Measurements from ENCODE around the gene SUPT7L. TPM values are rescaled to one million over a fixed set of nuclear protein-coding genes. Genes with fewer than 3 reads are reported as not detected.
"Not testable (repeated sequence)": the region's sequence is repeated elsewhere in the genome, so short reads cannot be mapped to it uniquely, and the experiment has no call there.

The SUPT7L gene
- total RNA-seq, 2 experiments from 2014 or later: 26.2 to 26.6 TPM

DNA sequence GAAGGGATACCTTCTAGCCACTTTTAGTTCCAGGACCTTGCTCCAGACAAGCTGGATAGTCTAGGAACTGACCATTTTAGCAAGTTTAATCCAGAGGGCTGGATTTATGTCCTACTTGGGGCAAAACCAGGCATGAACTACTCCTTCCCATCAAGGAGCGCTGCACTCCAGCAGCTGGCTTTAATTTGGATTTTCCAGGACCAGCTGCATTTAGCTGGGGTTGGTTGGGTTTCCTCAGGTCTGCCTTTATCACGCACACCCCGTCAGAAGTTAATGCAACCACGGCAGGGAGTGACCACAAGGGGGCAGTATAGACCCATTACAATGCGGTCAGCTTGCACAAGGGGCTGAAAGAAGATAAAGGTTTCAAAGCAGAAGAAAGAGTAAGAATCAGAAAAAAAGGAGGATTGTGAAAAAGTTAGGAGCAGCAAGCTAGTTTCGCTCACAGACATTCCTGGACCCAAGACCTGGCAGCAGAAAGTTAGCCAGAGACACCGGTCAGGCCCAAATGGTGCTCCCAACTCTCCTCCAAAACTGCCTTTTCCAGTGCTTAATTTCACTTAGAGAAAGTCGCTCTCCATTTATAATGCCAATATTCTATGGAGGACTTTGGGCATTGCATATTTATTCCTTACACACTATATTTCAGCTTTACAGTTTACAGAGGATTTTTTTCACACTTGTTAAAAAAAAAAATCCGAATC is 40.4 kb upstream of the SUPT7L start:
- Mint-ChIP-seq H3K27ac (no peak overlapping the region), H3K4me1 (peaks cover 6% of the 10 kb centered on the region), H3K4me3 (no peak overlapping the region), H3K9me3 (no peaks in the 10 kb centered on the region), H3K36me3 (no peaks in the 10 kb centered on the region), H3K27me3 (no peaks in the 10 kb centered on the region)
- peak; percentile 75 for DNase-seq

DNA sequence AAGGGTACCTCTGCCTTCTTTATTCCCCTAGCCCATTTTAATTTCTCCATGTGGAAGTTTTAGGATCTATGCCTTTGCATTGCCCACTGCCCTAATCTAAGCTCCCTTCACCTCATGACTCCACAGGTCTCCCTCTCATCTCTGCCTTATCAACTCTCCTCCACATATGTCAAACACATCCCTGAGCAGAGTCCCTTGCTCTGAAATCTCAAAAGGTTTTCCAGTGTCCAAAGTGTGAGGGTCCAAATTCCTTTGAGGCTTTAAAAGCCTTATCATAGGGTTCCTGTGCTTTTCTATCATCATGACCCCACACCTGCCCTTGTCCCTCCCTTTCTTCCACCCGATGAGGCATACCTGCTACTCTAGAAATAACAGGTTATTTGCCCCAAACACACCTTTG is 38.9 kb upstream of the SUPT7L start:
- DNase-seq: no peak
- Mint-ChIP-seq H3K27me3 (no peaks in the 10 kb centered on the region), H3K4me1 (peaks cover 10% of the 10 kb centered on the region), H3K27ac (no peak overlapping the region), H3K4me3 (no peak overlapping the region), H3K36me3 (peaks cover 3% of the 10 kb centered on the region), H3K9me3 (no peaks in the 10 kb centered on the region)

DNA sequence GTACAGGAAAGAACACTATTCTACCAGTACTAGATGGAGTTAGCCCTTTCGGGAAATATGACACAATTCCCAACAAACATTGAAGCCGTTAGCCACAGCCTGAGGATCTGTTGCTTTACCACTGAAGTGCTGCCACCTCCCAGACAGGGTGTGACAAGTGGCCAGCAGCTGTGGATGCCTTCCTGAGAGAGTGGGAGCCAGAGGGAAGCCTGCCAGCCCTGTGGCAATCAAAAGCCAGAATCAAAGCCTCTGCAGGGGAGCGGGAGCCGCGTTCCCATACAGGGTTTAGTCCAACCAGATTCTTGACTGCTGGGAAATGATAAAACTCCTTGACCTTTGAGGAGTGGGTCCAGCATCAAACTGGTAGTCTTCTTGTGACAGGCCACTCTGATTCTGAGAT is 38.3 kb upstream of the SUPT7L start:
- Mint-ChIP-seq H3K27ac (no peak overlapping the region), H3K27me3 (no peaks in the 10 kb centered on the region), H3K4me1 (peaks cover 10% of the 10 kb centered on the region), H3K9me3 (no peaks in the 10 kb centered on the region), H3K36me3 (peaks cover 3% of the 10 kb centered on the region), H3K4me3 (no peak overlapping the region)
- DNase-seq: no peak

DNA sequence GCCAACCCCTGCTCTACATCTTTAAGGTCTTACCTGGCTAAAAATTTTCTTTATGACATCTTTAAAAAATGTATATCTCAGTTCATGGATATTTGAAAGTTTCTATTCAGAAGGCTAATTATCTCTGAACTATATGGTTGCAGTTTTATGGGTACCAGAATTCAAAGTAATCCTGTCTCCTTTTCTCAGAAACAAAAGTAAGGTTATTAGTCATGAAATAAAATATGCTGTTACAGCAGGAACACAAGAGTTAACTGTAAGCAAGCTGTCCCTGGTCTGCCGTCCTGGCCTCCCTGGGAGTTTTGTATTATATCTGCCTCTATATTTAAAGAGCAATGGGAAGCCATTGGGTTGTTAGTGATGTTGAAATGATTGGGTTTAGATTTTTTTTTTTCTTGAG is 34.2 kb upstream of the SUPT7L start:
- Mint-ChIP-seq H3K27me3 (no peaks in the 10 kb centered on the region), H3K27ac (no peak overlapping the region), H3K36me3 (peaks cover 8% of the 10 kb centered on the region), H3K4me1 (peaks cover 3% of the 10 kb centered on the region), H3K4me3 (no peak overlapping the region), H3K9me3 (no peaks in the 10 kb centered on the region)
- no peak for DNase-seq

DNA sequence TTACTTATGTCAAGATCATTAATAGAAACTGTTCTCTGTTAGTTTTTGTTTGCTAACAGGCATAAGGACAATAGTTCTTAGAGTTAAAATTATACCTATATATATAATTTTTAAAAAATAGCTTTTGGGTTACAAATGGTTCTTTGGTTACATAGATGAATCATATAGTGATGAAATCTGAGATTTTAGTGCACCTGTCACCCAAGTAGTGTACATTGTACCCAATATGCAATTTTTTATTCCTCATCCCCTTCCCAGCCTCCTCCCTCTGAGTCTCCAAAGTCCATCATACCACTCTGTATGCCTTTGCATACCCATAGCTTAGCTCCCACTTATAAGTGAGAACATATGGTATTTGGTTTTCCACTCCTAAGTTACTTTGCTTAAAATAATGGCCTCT is 26.6 kb upstream of the SUPT7L start:
- Mint-ChIP-seq H3K4me1 (peaks cover 4% of the 10 kb centered on the region), H3K27me3 (no peaks in the 10 kb centered on the region), H3K4me3 (no peak overlapping the region), H3K27ac (no peak overlapping the region), H3K36me3 (peaks cover 3% of the 10 kb centered on the region), H3K9me3 (no peaks in the 10 kb centered on the region)
- DNase-seq: no peak

DNA sequence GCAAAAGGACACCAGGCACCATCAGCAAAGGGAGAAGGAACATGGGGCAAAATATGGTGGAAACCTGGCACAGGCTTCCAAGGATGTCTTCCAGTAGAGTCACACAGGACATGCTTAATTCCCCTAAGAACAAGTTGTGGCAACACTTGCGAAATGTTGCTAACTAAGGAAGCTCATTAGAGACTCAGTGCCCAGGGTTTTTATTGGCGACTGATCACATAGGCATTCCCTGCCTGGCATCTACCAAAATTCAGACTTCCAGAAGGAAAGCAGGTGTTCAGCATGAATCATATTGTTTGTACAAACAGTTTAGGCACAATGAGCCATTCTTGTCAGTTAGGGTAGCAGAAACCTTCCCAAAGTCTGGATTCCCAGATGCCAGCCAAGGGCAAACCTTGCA is 26.0 kb upstream of the SUPT7L start:
- Mint-ChIP-seq H3K4me1 (peaks cover 7% of the 10 kb centered on the region), H3K36me3 (peaks cover 4% of the 10 kb centered on the region), H3K4me3 (no peak overlapping the region), H3K9me3 (no peaks in the 10 kb centered on the region), H3K27ac (no peak overlapping the region), H3K27me3 (no peaks in the 10 kb centered on the region)
- no peak for DNase-seq

DNA sequence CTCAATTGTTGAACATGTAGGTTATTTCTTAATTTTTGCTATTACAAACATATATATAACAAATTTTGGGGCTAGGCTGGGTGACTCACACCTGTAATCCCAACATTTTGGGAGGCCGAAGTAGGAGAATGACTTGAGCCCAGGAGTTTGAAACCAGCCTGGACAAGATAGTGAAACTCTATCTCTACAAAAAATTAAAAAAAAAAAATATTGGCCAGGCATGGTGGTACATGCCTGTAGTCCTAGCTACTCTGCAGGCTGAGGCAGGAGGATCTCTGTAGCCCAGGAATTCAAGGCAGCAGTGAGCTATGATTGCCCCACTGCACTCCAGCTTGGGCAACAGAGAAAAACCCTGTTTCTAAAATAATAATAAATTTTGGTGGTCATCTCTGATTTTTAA is 23.8 kb upstream of the SUPT7L start:
- H3K36me3 Mint-ChIP-seq: peaks cover 12% of the 10 kb centered on the region
- DNase-seq: no peak

DNA sequence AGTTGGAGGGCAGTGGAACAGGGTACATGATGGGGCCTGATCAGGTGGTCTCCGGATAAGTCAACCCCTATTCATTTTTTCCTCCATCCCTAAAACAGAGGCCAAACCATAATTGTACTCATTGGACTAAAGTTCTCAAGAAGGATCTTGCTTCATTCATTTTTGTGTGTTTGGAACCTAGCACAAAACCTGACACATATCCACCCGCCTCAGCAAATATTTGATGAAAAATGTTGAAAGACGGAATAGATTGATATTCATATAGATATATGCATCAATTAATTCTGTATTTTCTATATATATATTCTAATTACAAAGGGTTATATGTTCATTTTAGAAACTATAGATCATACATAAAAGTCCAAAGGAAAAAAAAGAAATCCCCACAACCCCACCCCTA is 22.2 kb upstream of the SUPT7L start:
- H3K9me3 Mint-ChIP-seq: no peaks in the 10 kb centered on the region
- H3K27me3 Mint-ChIP-seq: no peaks in the 10 kb centered on the region
- H3K27ac Mint-ChIP-seq: no peak overlapping the region
- DNase-seq: no peak
- peaks cover 28% of the 10 kb centered on the region for H3K4me1 Mint-ChIP-seq
- no peak overlapping the region for H3K4me3 Mint-ChIP-seq
- H3K36me3 Mint-ChIP-seq: peaks cover 15% of the 10 kb centered on the region

More for the DNA sequence above, 23.8 kb upstream of the SUPT7L start:
- Mint-ChIP-seq H3K27me3 (no peaks in the 10 kb centered on the region), H3K4me1 (peaks cover 20% of the 10 kb centered on the region), H3K9me3 (no peaks in the 10 kb centered on the region), H3K4me3 (no peak overlapping the region), H3K27ac (no peak overlapping the region)

DNA sequence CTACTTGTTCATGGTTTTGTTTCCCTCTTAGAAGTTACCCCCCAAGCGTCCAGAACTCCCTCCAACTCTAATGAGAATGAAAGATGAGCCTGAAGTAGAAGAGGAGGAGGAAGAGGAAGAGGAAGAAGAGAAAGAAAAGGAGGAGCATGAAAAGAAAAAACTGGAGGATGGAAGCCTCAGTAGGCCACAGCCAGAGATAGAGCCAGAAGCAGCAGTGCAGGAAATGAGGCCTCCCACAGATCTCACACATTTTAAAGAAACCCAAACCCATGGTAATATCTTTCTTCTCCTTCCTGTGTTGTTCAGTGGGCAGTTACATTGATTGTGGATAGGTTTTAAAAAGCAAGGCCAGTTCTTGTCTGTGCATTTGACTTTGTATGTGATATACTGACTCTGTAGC is 21.6 kb upstream of the SUPT7L start:
- H3K4me3 Mint-ChIP-seq, DNase-seq, H3K27me3 Mint-ChIP-seq, H3K9me3 Mint-ChIP-seq: not testable (repeated sequence)
- peaks cover 15% of the 10 kb centered on the region for H3K36me3 Mint-ChIP-seq
- H3K27ac Mint-ChIP-seq: peak overlapping the region; percentile 4
- H3K4me1 Mint-ChIP-seq: peaks cover 28% of the 10 kb centered on the region

DNA sequence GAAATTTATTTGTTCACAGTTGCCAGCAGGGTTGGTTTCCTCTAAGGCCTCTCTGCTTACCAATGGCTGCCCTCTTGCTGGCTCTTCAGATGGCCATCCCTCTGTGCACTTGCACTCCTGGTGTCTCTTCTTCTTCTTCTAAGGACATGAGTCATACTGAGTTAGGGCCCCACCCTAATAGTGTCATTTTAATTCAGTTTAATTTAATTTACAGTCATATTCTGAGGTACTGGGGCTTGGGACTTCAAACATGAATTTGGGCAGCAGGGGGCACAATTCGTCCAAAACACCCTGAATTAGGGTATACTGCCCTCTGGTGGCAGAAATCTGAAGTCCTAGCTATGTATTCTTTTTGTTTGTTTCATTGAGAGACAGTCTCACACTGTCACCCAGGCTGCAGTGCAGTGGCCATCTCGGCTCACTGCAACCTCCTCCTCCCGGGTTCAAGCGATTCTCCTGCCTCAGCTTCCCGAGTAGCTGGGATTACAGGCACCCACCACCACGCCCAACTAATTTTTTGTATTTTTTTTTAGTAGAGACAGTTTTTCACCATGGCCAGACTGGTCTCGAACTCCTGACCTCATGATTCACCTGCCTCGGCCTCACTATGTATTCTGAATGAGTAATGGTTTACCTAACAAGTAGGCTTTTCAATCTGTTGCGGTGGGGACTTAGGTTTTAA is 20.1 kb upstream of the SUPT7L start:
- Mint-ChIP-seq H3K9me3 (no peaks in the 10 kb centered on the region), H3K36me3 (peaks cover 15% of the 10 kb centered on the region), H3K4me3 (no peak overlapping the region), H3K4me1 (peaks cover 28% of the 10 kb centered on the region), H3K27ac (peak overlapping the region; percentile 64), H3K27me3 (no peaks in the 10 kb centered on the region)
- DNase-seq: peak; percentile 77

DNA sequence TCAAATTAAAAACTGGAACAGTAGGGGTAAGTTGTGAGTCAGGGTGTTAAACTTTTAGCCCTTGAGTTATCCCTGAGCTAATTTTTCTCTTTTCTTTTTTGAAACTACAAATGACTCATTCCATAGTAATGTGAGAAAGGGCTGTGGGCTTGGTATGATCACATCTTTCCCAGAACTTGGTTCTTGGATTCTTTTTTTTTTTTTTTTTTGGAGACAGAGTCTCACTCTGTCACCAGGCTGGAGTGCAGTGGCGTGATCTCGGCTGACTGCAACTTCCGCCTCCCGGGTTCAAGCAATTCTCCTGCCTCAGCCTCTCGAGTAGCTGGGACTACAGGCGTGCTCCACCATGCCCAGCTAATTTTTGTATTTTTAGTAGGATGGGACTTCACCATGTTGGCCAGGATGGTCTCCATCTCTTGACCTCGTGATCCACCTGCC is 18.9 kb upstream of the SUPT7L start:
- H3K9me3 Mint-ChIP-seq: not testable (repeated sequence)

DNA sequence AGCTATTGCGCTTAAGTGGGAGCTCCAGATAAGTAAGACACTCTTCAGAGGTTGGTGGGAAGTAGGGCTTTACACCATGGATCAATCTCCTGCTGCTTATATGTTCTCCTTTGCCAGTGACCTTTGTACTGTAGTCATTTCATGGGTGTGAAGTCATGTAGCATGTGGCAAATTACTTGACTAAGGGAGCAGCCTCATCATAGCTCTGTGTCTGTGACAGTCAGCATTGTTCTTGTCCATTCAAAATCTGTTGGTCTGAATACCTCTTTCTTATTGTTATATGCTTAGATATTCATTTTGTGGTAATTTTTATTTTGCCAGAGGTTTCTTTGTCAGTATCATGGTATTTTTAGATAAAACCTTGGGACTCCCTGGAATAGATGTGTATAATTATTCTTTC is 18.4 kb upstream of the SUPT7L start:
- H3K27me3 Mint-ChIP-seq: no peaks in the 10 kb centered on the region
- no peak for DNase-seq
- H3K4me3 Mint-ChIP-seq: no peak overlapping the region
- peaks cover 28% of the 10 kb centered on the region for H3K4me1 Mint-ChIP-seq
- no peaks in the 10 kb centered on the region for H3K9me3 Mint-ChIP-seq
- H3K27ac Mint-ChIP-seq: peak overlapping the region; percentile 83
- H3K36me3 Mint-ChIP-seq: peaks cover 19% of the 10 kb centered on the region

More for the DNA sequence above, 18.9 kb upstream of the SUPT7L start:
- Mint-ChIP-seq H3K36me3 (peaks cover 19% of the 10 kb centered on the region), H3K4me1 (peaks cover 28% of the 10 kb centered on the region), H3K27ac (peak overlapping the region; percentile 83)
- DNase-seq, H3K27me3 Mint-ChIP-seq, H3K4me3 Mint-ChIP-seq: not testable (repeated sequence)

DNA sequence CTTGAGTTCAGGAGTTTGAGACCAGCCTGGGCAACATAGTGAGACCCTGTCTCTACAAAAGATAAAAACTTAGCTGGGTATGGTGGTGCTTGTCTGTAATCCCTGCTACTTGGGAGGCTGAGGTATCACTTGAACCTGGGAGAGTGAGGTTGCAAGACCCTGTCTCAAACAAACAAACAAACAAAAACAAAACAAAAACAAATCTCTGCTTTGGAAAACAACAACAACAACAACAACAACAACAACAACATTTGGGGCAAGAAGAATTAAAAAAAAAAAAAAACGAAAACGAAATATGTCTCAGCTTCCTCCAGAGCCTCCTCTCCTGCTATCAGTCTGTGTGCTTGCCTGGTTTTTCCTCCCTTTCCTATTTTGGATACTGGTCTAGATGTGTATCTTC is 17.2 kb upstream of the SUPT7L start:
- Mint-ChIP-seq H3K4me1 (peaks cover 28% of the 10 kb centered on the region), H3K4me3 (no peak overlapping the region), H3K27ac (no peak overlapping the region), H3K9me3 (no peaks in the 10 kb centered on the region), H3K27me3 (no peaks in the 10 kb centered on the region), H3K36me3 (peaks cover 20% of the 10 kb centered on the region)
- DNase-seq: no peak

DNA sequence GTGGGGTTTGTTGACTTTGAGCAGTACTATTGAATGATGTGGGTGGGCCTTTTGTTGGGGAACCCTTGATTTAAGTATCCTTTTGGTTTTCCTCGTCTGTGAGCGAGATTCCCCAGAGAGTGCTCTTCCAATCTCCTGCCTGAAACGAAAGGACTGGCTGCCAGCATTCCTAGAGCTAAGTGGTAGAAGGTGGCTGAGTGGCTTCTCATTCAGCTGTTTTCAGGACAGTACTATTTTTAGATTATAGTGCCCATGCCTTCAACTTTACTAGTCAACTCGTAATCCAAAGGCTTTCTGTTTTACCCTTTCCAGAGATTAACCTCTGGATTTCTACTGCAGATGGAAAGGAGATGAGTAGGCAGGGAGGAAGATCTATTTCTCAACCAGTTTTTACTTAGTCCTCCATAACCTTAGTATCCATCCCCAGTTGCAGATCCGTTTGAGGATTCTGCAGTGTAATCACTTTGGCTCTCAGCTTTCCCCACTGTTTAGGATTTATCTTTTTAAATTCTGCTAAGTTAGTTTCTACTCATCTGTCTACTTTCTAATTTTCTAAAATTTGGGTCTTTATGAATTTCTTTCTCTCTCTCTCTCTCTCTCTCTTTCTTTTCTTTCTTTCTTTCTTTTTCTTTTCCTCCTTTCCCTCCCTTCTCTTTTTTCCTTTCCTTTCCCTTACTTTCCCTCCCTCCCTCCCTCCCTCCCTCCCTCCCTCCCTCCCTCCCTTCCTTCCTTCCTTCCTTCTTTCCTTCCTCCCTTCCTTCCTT is 9.5 kb upstream of the SUPT7L start:
- Mint-ChIP-seq H3K27me3 (no peaks in the 10 kb centered on the region), H3K36me3 (peaks cover 10% of the 10 kb centered on the region), H3K4me1 (peaks cover 8% of the 10 kb centered on the region), H3K27ac (no peak overlapping the region), H3K4me3 (no peak overlapping the region), H3K9me3 (no peaks in the 10 kb centered on the region)
- no peak for DNase-seq

DNA sequence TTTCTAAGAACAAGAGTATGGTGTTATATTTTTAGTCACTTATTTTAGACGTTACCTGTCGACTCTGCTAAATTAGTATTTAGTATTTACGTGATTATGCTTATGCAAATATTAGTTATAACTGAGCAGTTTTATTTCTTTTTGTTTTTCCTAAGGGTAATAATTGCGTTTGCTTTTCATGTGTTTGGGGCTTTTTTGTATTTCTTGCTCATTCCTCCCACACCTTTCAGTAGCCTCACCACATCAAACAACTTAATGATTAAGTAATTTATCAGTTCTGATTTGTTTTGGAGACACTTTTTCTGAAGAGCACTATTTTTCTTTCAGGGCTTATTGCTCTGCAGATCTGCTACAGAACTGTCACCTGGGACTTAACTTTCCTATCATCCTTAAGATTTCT is 7.8 kb upstream of the SUPT7L start:
- Mint-ChIP-seq H3K4me3 (no peak overlapping the region), H3K9me3 (no peaks in the 10 kb centered on the region), H3K4me1 (peaks cover 11% of the 10 kb centered on the region), H3K27ac (no peak overlapping the region), H3K36me3 (peaks cover 11% of the 10 kb centered on the region), H3K27me3 (no peaks in the 10 kb centered on the region)
- no peak for DNase-seq
